Gastrocnemius medialis (tissue), 4 donors: ENCODE measurements around the gene TGFB3. TPM values are rescaled to one million over a fixed set of nuclear protein-coding genes. Genes with fewer than 3 reads are reported as not detected.
A peak's percentile ranks its signal among the peaks of the same experiment; 100 is the strongest.

Experiments
- ATAC-seq, 2 donors: fragments of 150-250 bp; one replicate each; pipeline ENCODE4 v1.9.1; 2016
- DNase-seq, 2 donors: peaks; one replicate each; pipeline ENCODE4 v3.0.0-alpha.2; 2019
- H3K27ac ChIP-seq, 4 donors: fragments of 200-600 bp; sonication (generic); 1 replicate in 1 of 4; 2 replicates in 3 of 4; pipeline ENCODE4 v1.5.1; 2016 to 2018; ENCODE audit warnings: mild to moderate bottlenecking in 2 of 4, moderate library complexity in 1 of 4
- H3K27me3 ChIP-seq, 3 donors: fragments of 200-600 bp; sonication (generic) in 2 of 3; 1 replicate in 1 of 3; 2 replicates in 2 of 3; pipeline versions ENCODE4 v1.5.1 to v1.6.0; 2016 to 2019; ENCODE audit warnings: mild to moderate bottlenecking in 1 of 3, moderate library complexity in 1 of 3
- H3K36me3 ChIP-seq, 2 donors: fragments of 200-600 bp; sonication (generic) in 1 of 2; one replicate each; pipeline ENCODE4 v1.5.1; 2017 to 2018
- H3K4me1 ChIP-seq, 2 donors: fragments of 200-600 bp; sonication (generic) in 1 of 2; one replicate each; pipeline ENCODE4 v1.5.1; 2016 to 2017; ENCODE audit warnings: mild to moderate bottlenecking in 2 of 2
- H3K4me3 ChIP-seq, 4 donors: fragments of 200-600 bp; sonication (generic) in 3 of 4; 1 replicate in 1 of 4; 2 replicates in 3 of 4; pipeline ENCODE4 v1.5.1; 2016 to 2019; ENCODE audit warnings: mild to moderate bottlenecking in 2 of 4
- H3K9me3 ChIP-seq, 3 donors: fragments of 200-600 bp; sonication (generic) in 2 of 3; 1 replicate in 1 of 3; 2 replicates in 2 of 3; pipeline ENCODE4 v1.5.1; 2016 to 2019
- CTCF ChIP-seq, 5 experiments: fragments of 450-650 bp in 3 of 5; fragments of 200-600 bp in 2 of 5; sonication (generic) in 2 of 5; IDR thresholded peaks in 4 of 5; conservative IDR thresholded peaks in 1 of 5; 1 replicate in 4 of 5; 2 replicates in 1 of 5; pipeline ENCODE4 v1.5.1; 2016 to 2019; ENCODE audit warnings: antibody characterized with exemption in 5 of 5, mild to moderate bottlenecking in 3 of 5, moderate library complexity in 3 of 5
- POLR2A ChIP-seq, 2 donors: fragments of 450-650 bp; IDR thresholded peaks; one replicate each; pipeline ENCODE4 v1.6.1; 2017; ENCODE audit warnings: antibody characterized with exemption in 2 of 2, mild to moderate bottlenecking in 2 of 2, moderate library complexity in 2 of 2
- in situ Hi-C, 4 donors: fragments of 200-750 bp; cut with MboI; loops; one replicate each; pipeline versions ENCODE4 v1.15.0 to v1.8.0; 2017; ENCODE audit warnings: low sequenced_read_pairs in 4 of 4
- intact Hi-C: fragments of 100-400 bp; cut with DNase I; formaldehyde crosslinking; loops from one replicate; pipeline ENCODE4 v1.15.1; 2023; ENCODE audit warnings: low total_unique reads
- total RNA-seq, 4 donors: library from RNA; depleted of rRNA; stranded (reverse); fragments of >200 nt; gene quantifications; one replicate each; pipeline versions ENCODE4 v1.1.0 to v1.2.3, GENCODE V29; 2016

Gene TGFB3
- total RNA-seq, 4 donors from 2014 or later, result 28.3 to 102 (median 60.8) TPM

DNA sequence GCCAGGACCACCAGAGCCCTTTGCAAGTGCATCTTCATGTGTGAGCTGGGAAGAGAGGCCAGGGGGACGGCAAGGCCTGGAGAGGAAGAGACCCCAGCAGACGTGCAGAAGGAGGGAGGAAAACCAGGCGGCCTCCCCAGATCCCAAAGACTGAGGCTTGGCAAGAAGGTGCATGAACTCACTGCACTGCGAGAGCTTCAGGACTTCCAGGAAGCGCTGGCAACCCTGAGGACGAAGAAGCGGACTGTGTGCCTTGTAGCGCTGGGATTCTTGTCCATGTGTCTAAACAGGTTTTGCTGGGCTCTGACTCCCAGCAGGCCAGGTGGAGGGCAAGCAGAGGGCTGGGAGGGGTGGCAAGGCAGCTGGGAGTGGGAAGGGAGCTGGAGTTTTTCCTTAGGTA, 939 bp downstream of the TGFB3 start:
- Histone ChIP-seq H3K4me3 (peak overlapping the region; percentile 62 to 94 (median 74)), H3K27me3 (no peaks in the 10 kb centered on the region), H3K9me3 (no peaks in the 10 kb centered on the region), H3K27ac (peak overlapping the region; percentile 89 to 97 (median 94)), H3K4me1 (peaks cover 46 to 52% of the 10 kb centered on the region in 2 donors), H3K36me3 (no peaks in the 10 kb centered on the region)
- TF ChIP-seq CTCF (IDR thresholded peaks at IDR 0.05 in 4 of 5, conservative IDR thresholded peaks at IDR 0.05 in 1 of 5) (no peak), POLR2A (IDR thresholded peaks at IDR 0.05) (no peak)
- ATAC-seq (peak in 1 of 2 donors; percentile 6), DNase-seq (peak in 1 of 2 donors; percentile 47)
- in situ Hi-C loops, result loop anchor here in 3 of 4 donors (5.0 to 10.0 kb wide), 4 partner anchors 69 to 269 kb away; no protein-coding TSS in a partner anchor
- intact Hi-C loops, result loop anchor here (5.0 to 10.0 kb wide), 3 partner anchors 319 to 1096 kb away; partner anchors contain the start of genes DLST, ERG28, FLVCR2 and TTLL5

- H3K9me3 ChIP-seq, result no peaks in the 10 kb centered on the region
- H3K4me1 ChIP-seq, result peaks cover 42 to 49% of the 10 kb centered on the region in 2 donors
- TF ChIP-seq CTCF (IDR thresholded peaks at IDR 0.05 in 4 of 5, conservative IDR thresholded peaks at IDR 0.05 in 1 of 5), result no peak
- peak in 1 of 2 donors; percentile 24 for TF ChIP-seq POLR2A (IDR thresholded peaks at IDR 0.05)
- DNase-seq (peak in 1 of 2 donors; percentile 54), ATAC-seq (no peak)
- in situ Hi-C loops, result loop anchor here (5.0 to 10.0 kb wide), 5 partner anchors 68 to 268 kb away; no protein-coding TSS in a partner anchor
- no peaks in the 10 kb centered on the region for H3K27me3 ChIP-seq
- peak overlapping the region; percentile 89 to 97 (median 94) for H3K27ac ChIP-seq
- intact Hi-C loops, result loop anchor here (5.0 to 10.0 kb wide), 3 partner anchors 318 to 1095 kb away; partner anchors contain the start of genes DLST, ERG28, FLVCR2 and TTLL5
- H3K4me3 ChIP-seq, result peak overlapping the region; percentile 62 to 94 (median 74)
- no peaks in the 10 kb centered on the region for H3K36me3 ChIP-seq
These were observed 1.9 kb downstream of the TGFB3 start for GRCh38 chr14:75979648-75980565.

DNA sequence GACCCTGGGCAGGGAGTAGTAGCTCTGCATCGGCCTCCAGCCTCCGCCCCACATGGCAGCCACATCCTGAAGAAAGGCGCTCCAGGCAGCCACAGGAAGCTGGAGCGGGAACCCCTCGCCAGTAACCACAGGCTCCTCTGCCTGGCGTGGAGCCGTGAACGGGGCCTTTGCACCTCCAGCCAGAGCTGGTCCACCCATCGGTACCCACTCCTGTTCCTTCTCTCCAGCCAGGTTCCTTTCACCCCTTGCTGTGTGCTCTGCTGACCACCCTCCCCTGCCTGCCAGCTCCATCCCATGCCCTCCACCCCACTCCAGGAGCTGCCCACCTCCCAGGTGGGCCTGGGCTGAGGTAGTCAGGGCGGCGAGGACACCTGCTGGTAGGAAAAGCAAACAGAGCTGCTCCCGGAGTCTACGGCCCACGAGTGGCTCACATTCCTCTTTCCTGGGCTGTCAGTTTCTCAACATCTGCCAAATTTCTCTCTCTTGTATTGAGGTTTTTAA, 2.7 kb downstream of the TGFB3 start:
- intact Hi-C loops, result no loop called here

More for the DNA sequence above, 2.7 kb downstream of the TGFB3 start:
- no peaks in the 10 kb centered on the region for H3K27me3 ChIP-seq
- H3K9me3 ChIP-seq, result no peaks in the 10 kb centered on the region
- peak in 1 of 2 donors; percentile 45 for DNase-seq
- peaks cover 42 to 49% of the 10 kb centered on the region in 2 donors for H3K4me1 ChIP-seq
- ATAC-seq, result peak in 1 of 2 donors; percentile 14
- peak overlapping the region; percentile 62 to 94 (median 74) for H3K4me3 ChIP-seq
- in situ Hi-C loops, result loop anchor here in 1 of 4 donors (10.0 kb wide), 1 partner anchor 74 kb away; no protein-coding TSS in a partner anchor
- peak; percentile 58 to 80 (median 73) for TF ChIP-seq CTCF (IDR thresholded peaks at IDR 0.05 in 4 of 5, conservative IDR thresholded peaks at IDR 0.05 in 1 of 5)
- no peak for TF ChIP-seq POLR2A (IDR thresholded peaks at IDR 0.05)
- peak overlapping the region; percentile 89 to 97 (median 94) for H3K27ac ChIP-seq
- no peaks in the 10 kb centered on the region for H3K36me3 ChIP-seq
